CD4-positive, alpha-beta T cell treated with Interferon gamma for 1 hour (primary cell): ENCODE results near the gene NECAB3.
A peak's percentile ranks its signal among the peaks of the same experiment; 100 is the strongest.

ENCODE experiments used
- DNase-seq: peaks from one replicate; pipeline ENCODE4 v3.0.0-alpha.2; 2020

NECAB3 gene

GRCh38 chr20:33696448-33696847, 22.2 kb upstream of the NECAB3 start:
- no peak for DNase-seq

GRCh38 chr20:33694639-33695012, 20.4 kb upstream of the NECAB3 start:
- no peak for DNase-seq

GRCh38 chr20:33693741-33694638, 19.8 kb upstream of the NECAB3 start:
- no peak for DNase-seq

- no peak for DNase-seq
Observed at GRCh38 chr20:33693289-33693688, 19.1 kb upstream of the NECAB3 start.

DNA sequence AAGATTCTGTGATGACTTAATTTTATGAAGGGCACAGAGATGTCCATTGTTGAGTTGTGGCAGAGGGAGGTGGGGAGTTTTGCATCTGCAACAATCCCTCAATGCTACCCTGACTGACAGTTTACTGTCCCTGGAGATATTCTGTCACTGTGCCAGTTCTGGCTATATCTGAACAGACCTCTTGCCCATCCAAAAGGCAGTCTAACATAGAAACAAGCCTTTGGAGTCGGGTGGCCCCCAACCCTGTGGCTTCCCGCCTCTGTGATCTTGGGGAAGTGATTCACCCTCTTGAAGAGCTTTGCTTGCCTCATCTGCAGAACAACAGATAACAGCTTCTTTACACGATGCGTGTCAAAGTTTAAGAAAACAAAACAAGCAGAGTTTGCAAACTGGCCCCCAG, 15.7 kb upstream of the NECAB3 start:
- peak; percentile 75 for DNase-seq

DNA sequence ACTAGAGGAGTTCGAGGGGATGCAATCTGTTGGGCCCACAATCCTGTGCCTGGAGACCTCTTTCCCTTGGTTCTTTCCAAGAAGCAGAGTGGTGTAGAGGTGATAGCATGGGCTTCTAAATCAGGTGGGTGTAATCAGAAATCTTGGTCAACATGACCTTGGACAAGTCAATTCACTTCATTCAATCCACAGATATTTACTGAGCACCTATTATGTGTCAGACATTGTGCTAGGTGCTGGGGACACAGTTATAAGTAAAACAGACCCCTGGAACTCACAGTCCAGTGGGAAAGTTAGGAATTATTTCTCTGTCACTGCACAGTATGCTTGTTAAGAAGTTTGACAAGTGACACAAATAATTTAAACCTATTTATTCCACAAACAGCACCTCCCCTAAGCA, 15.3 kb upstream of the NECAB3 start:
- DNase-seq: no peak

DNA sequence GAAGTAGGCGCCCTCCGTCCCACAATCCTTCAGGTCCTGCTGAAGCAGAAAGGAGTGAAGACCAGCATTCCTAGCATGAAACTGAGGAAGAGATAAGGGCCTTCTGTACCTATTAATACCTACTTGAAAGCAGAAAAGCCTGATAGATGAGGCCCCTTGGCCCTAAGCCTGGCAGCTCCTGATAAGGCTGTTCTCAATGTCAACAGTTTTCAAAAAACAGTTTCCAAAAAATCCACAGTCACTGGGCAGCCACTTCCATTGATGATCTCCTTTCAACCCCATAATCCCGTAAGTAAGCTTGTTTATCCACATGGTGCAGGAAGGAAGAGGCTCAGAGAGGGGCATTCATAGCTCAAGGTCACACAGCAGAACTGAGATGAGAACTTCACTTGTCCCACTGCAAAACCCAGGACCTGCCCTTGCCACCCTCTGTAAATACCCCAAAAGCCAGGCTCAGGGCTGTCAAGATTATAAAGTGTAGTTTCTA, 14.8 kb upstream of the NECAB3 start:
- DNase-seq: no peak

- no peak for DNase-seq
Observed at GRCh38 chr20:33687993-33688937, 14.0 kb upstream of the NECAB3 start.

DNA sequence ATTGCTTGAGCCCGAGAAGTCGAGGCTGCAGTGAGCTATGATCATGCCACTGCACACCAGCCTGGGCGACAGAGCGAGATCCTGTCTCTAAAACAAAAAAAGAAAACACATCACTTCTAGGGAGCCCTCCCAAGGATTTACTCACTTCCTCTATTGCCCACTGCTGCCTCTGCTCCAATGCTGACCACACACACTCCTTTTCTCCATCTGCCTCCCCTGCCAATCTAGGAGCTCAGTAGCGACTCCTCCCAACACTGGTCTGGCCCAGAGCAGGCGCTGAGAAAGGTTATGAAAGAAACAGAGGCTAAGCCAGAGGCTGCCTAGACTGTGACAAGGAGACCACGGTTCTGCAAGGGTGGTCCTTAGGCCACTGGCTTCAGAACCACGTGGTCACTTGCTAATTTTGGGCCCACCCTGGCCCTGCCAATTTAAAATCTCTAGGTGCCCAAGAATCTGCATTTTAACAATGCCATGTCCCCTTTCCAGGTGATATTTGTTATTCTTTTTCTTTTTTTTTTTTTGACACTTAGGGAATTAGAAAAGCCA, 13.2 kb upstream of the NECAB3 start:
- DNase-seq: peak; percentile 21

GRCh38 chr20:33686984-33687366, 12.7 kb upstream of the NECAB3 start:
- no peak for DNase-seq

DNA sequence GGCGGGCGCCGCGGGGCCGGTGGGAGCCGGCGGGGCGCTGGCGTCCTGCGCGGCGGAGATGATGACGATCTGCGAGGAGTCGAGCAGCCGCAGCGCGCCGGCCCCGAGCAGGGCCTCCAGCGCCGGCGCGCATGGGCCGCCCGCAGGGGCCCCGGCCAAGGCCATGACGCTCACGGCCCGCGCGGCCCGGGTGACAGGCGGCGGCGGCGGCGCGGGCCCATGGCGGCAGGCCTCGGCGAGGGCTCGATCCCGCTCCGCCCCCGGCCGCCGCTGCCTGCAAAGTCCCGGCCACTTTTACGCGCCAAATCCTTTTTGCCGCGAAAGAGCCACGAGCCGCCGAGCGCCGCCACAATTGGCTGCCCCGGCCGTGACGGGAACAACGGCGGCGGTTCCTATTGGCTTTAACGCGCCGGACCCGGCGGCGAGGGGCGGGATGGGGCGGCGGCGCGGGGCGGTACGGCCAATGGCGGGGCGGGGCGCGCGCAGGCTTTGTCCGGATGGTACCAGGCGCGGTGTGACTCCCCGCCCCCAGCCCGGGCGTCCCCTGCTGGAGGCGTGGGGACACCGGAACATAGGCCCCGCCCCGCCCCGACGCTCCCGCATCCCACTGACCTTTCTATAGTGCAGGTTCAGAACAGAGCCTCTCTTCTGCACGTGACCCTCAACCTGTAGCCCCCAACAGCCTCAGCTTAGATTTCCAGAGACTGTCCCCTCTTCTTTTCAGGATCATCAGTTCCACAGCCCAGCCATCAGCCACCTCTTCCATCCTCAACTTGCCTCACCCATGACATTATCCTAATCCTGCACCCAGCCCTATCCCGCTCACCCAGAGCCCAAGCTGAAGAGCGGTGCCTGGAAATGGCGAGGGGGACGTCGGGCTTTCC, 12.1 kb upstream of the NECAB3 start, which contains the start of gene E2F1:
Gene E2F1, minus strand, starts transcription at position 286 of the 884 bp plus-strand sequence. Its CDS starts 121 bp downstream, at position 165.
- peak; percentile 93 for DNase-seq

DNA sequence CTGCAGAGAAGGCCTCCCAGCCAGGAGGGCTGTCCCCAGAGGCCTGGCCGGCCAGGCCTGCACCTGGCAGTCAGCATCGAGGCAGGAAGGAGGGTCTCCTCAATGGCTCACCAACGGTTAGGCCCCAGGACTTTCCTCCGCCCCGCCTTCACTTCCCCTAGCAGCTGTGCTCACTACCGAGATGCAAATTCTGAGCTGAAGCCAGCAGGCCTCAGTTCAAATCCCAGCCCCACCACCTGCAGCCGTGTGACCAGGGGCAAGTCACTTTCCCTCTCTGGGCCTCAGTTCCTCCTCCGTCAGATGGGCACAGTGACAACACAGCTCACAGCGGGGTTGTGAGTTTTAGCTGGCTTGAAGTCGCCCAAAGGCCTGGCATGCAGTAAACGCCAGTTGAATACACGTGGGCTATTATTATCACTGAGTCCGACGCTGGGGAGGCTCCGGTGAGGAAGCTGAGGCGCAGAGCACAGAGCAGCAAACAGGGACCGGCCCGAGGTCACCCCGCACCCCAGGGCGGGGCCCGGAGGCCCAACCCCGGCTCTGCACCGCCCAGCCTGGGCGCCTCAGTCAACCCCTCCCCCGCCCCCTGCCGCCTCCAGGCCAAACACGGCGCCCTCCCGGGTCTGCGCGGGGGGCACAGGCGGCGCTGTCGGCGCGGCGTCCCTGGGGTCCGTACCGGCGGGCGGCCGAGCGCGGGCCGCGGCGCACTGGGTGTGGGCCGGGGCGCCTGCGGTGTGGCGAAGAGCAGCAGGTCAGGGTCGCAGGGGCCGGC, 11.3 kb upstream of the NECAB3 start:
- DNase-seq: peak; percentile 32

DNA sequence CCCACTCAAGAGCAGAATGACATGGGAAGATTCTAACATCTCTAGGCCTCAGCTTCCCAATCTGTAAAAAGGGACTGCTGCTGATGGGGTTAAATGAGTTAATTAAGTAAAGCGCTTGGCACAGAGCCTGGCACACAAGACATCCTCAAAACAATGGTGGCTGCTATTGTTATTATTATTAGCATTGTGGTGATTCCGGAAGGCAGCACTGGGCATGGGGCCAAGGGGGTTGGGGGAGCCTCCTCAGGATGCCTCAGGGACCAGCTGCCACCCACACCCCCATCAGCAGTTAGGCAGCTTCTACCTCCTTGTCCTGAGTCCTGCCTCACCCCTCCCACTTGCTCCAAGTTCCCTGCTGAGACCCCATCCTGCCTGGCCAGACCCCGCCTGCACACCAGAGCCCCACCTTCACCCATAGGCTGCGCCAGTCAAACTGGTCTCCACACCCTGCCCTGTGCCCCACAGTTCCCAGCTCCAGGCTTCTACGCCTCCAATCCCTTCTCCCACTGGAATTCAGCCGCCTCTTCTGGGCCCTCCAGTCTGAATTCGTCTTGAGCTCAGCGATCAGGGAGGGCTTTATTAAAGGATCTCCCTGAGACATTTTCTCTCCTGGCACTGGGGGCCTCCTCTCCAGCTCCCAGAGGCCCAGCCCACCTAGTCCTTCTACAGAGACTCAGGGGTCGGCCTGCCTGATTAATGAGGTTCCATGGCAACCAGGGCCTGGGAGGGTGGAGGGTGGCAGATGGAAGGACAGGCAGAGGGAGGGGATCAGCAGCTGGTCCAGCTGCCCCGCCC, 10.5 kb upstream of the NECAB3 start:
- no peak for DNase-seq

DNA sequence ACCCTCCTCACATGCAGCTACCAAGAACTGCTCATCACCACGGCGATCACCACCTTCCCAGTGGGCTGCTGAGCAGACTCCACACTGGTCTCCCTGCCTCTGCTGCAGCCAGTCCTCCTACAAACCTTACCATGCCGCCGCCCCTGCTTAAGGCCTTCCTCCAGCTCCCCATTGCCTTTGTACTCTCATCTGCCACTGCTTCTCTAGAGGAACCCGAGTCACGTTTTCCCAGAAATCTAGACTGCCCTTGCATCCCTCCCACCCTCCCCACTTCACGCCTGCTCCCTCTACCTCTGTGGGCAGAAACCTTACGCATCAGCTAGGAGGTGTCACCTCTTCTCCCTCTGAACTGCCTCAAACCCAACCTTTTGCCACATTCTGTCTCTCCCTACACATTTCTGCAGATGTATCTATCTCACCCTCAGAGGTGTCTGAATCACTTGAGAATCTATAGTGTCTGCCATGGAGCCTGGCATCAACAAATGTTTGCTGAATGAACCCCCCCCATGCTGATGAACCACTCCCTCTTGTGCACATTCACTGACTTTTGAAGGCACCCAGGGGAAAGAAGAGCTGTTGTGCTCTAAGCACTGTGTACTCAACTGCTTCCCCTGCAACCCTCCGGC, 7.6 kb upstream of the NECAB3 start:
- DNase-seq: no peak

GRCh38 chr20:33681288-33681687, 7.1 kb upstream of the NECAB3 start:
- DNase-seq: no peak

DNA sequence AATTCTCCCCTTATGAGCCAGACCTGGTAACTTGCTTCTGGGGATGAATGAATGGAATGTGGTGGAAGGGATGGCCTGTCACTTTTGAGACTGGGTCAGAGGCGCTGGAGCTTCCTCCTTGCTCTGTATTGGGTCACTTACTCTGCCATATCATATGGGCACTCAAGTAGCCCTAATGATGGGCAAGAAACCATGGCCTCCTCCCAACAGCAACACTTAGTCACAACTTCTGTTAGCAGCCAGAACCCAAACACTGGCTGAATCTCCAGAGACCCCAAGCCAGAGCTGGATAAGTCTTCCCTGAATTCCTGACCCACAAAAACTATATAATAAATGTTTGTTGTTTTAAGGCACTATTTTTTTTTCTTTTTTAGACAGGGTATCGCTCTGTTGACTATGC, 6.5 kb upstream of the NECAB3 start:
- DNase-seq: no peak

DNA sequence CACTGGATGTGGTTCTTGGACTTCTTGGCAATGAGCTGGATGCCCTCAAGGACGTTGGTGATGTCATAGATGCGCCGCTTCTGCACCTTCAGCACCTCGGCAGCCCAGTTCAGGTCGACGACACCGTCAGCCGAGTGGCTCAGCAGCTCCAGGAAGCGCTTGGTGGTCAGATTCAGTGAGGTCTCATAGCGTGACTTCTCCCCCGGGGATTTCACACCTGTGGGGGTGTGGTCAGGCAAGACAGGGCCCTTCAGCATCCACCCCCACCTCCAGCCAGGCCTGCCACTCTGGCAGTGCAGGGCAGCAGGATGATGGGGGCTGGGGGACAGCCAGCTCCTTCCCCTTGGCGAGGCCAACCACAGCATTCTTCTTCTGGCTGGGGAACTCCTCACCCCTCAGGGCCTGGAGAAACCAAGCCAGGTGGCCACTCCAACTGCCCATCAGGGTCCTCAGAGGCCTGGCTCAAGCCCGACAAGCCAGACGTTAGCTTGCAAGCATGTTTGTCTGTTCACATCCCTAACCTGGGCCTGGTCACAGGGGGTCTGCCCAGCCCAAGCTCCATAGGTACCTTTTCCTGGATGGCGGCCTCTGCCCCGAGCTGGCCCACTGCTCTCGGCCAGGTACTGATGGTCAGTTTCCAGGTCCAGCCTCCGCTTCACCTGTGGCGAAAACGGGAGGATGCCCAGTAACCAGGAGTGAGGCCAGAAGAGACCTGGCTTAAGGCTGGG, 5.7 kb upstream of the NECAB3 start:
- DNase-seq: peak; percentile 73

GRCh38 chr20:33677991-33678702, 3.9 kb upstream of the NECAB3 start:
- no peak for DNase-seq
